Keratinocyte (primary cell): Measurements from ENCODE around the gene ALDH9A1. TPM values are rescaled to one million over a fixed set of nuclear protein-coding genes. Genes with fewer than 3 reads are reported as not detected.

Experiments used
- DNase-seq: peaks from one replicate; pipeline ENCODE4 v3.0.0-alpha.2; 2011; ENCODE audit warnings: low read depth, missing footprints, low spot score
- FAIRE-seq: peaks from 2 replicates; lab custom pipeline; 2011; peaks lifted over from hg19 to GRCh38; lab: Jason Lieb, UNC
- H2AFZ ChIP-seq: 2 replicates; pipeline ENCODE4 v1.6.0; 2012; ENCODE audit warnings: low read length, control low read depth, inconsistent platforms; ENCODE audit not compliant: control insufficient read depth
- H3K27ac ChIP-seq: 2 replicates; pipeline ENCODE4 v1.5.1; 2011; ENCODE audit warnings: low read length; ENCODE audit not compliant: control insufficient read depth, insufficient read depth
- H3K27me3 ChIP-seq: 3 replicates; pipeline ENCODE4 v1.6.0; 2011; ENCODE audit warnings: low read length; ENCODE audit not compliant: control insufficient read depth, insufficient read depth; ENCODE audit errors: extremely low read depth
- H3K36me3 ChIP-seq, 2 experiments: 2 replicates in 1 of 2; 3 replicates in 1 of 2; pipeline ENCODE4 v1.5.1; 2011; ENCODE audit warnings: low read length in 2 of 2, mild to moderate bottlenecking in 1 of 2; ENCODE audit not compliant: control insufficient read depth in 2 of 2, insufficient read depth in 2 of 2; ENCODE audit errors: extremely low read depth in 1 of 2
- H3K4me1 ChIP-seq: 3 replicates; pipeline ENCODE4 v1.5.1; 2011; ENCODE audit warnings: low read length; ENCODE audit not compliant: control insufficient read depth, insufficient read depth; ENCODE audit errors: extremely low read depth
- H3K4me2 ChIP-seq: 3 replicates; pipeline ENCODE4 v1.6.0; 2011; ENCODE audit warnings: low read depth, low read length; ENCODE audit not compliant: control insufficient read depth, insufficient read depth; ENCODE audit errors: extremely low read depth
- H3K4me3 ChIP-seq, 3 experiments: fragments of 200-600 bp in 1 of 3; sonication (generic) in 1 of 3; 2 replicates in 2 of 3; 3 replicates in 1 of 3; pipeline ENCODE4 v1.5.1; 2011 to 2016; ENCODE audit warnings: low read length in 3 of 3, mild to moderate bottlenecking in 3 of 3, control low read depth in 2 of 3, inconsistent platforms in 1 of 3, low read depth in 1 of 3, mixed read lengths in 1 of 3, mixed run types in 1 of 3, moderate library complexity in 1 of 3; ENCODE audit not compliant: control insufficient read depth in 2 of 3, insufficient read depth in 2 of 3; ENCODE audit errors: extremely low read depth in 1 of 3
- H3K79me2 ChIP-seq: 2 replicates; pipeline ENCODE4 v1.6.0; 2012; ENCODE audit warnings: low read length; ENCODE audit not compliant: control insufficient read depth, insufficient read depth
- H3K9ac ChIP-seq: 3 replicates; pipeline ENCODE4 v1.6.0; 2011; ENCODE audit warnings: low read length; ENCODE audit not compliant: control insufficient read depth, insufficient read depth; ENCODE audit errors: extremely low read depth
- H3K9me1 ChIP-seq: 3 replicates; pipeline ENCODE4 v1.6.0; 2011; ENCODE audit warnings: low read length; ENCODE audit not compliant: control insufficient read depth, insufficient read depth; ENCODE audit errors: extremely low read depth
- H3K9me3 ChIP-seq: 2 replicates; pipeline ENCODE4 v1.5.1; 2012; ENCODE audit warnings: low read depth, low read length; ENCODE audit not compliant: control insufficient read depth
- H4K20me1 ChIP-seq: 3 replicates; pipeline ENCODE4 v1.6.0; 2011; ENCODE audit warnings: low read length; ENCODE audit not compliant: control insufficient read depth, insufficient read depth; ENCODE audit errors: extremely low read depth
- CTCF ChIP-seq, 3 experiments: IDR thresholded peaks in 1 of 3; conservative IDR thresholded peaks in 1 of 3; optimal IDR thresholded peaks in 1 of 3; 2 replicates in 2 of 3; 3 replicates in 1 of 3; pipeline versions ENCODE3 to v1.5.1; 2011; ENCODE audit warnings: low read length in 3 of 3, mild to moderate bottlenecking in 3 of 3, moderate library complexity in 2 of 3, control low read depth in 1 of 3, inconsistent platforms in 1 of 3; ENCODE audit not compliant: insufficient read depth in 2 of 3; ENCODE audit errors: extremely low read depth in 1 of 3
- EZH2 ChIP-seq: IDR thresholded peaks from one replicate; pipeline ENCODE4 v1.6.1; 2012; ENCODE audit warnings: inconsistent platforms, mild to moderate bottlenecking, low read length, moderate library complexity
- dilution Hi-C: fragments of 300-500 bp; cut with MboI; formaldehyde crosslinking; loops from one replicate; pipeline ENCODE4 v1.7.0; 2020; ENCODE audit warnings: low sequenced_read_pairs; ENCODE audit not compliant: extremely low pct_ligation_motif_present
- polyA plus RNA-seq, 5 experiments: library from polyadenylated mRNA; depleted of rRNA in 3 of 5; stranded (reverse) in 3 of 5; stranded (forward) in 1 of 5; unstranded in 1 of 5; fragments of >200 nt; gene quantifications; 1 replicate in 1 of 5; 2 replicates in 3 of 5; 3 replicates in 1 of 5; pipeline versions ENCODE4 v1.2.1 to v1.2.3, GENCODE V29; 2011 to 2012; ENCODE audit warnings: missing spikeins in 2 of 5, low read depth in 1 of 5, low replicate concordance in 1 of 5

The ALDH9A1 gene
- polyA plus RNA-seq, 1 donor (not counting 4 experiments of a cell fraction or from before 2014, with no cell fraction given): 77.4 TPM

GRCh38 chr1:165674599-165674998, 23.8 kb downstream of the ALDH9A1 start:
- dilution Hi-C loops: no loop called here
- Histone ChIP-seq H3K9ac (no peak overlapping the region), H3K4me2 (no peak overlapping the region), H3K4me1 (no peaks in the 10 kb centered on the region), H3K4me3 (no peak overlapping the region), H4K20me1 (no peaks in the 10 kb centered on the region), H3K36me3 (peaks cover 6 to 9% of the 10 kb centered on the region in 2 experiments), H3K9me1 (no peaks in the 10 kb centered on the region), H3K9me3 (no peaks in the 10 kb centered on the region), H3K79me2 (no peaks in the 10 kb centered on the region), H3K27ac (no peak overlapping the region), H3K27me3 (no peaks in the 10 kb centered on the region), H2AFZ (no peak overlapping the region)
- TF ChIP-seq EZH2 (no peak), CTCF (optimal IDR thresholded peaks at IDR 0.05 in 1 of 3, IDR thresholded peaks at IDR 0.05 in 1 of 3, conservative IDR thresholded peaks at IDR 0.05 in 1 of 3; ENCODE audit: extremely low read depth in 1 of 3, insufficient read depth in 2 of 3, low read length in 3 of 3) (no peak)
- no peak for FAIRE-seq
- DNase-seq: no peak

GRCh38 chr1:165671526-165671925, 26.8 kb downstream of the ALDH9A1 start:
- Histone ChIP-seq H3K4me1 (no peaks in the 10 kb centered on the region), H3K4me2 (no peak overlapping the region), H3K27me3 (no peaks in the 10 kb centered on the region), H3K79me2 (no peaks in the 10 kb centered on the region), H3K27ac (no peak overlapping the region), H3K36me3 (peaks cover 5 to 11% of the 10 kb centered on the region in 2 experiments), H3K9me3 (no peaks in the 10 kb centered on the region), H3K9ac (no peak overlapping the region), H4K20me1 (no peaks in the 10 kb centered on the region), H2AFZ (no peak overlapping the region), H3K4me3 (no peak overlapping the region), H3K9me1 (no peaks in the 10 kb centered on the region)
- dilution Hi-C loops: no loop called here
- DNase-seq (no peak), FAIRE-seq (no peak)
- no peak for TF ChIP-seq EZH2
- no peak for TF ChIP-seq CTCF (optimal IDR thresholded peaks at IDR 0.05 in 1 of 3, IDR thresholded peaks at IDR 0.05 in 1 of 3, conservative IDR thresholded peaks at IDR 0.05 in 1 of 3; ENCODE audit: extremely low read depth in 1 of 3, insufficient read depth in 2 of 3, low read length in 3 of 3)
